HG03066 (cell line): Measurements from ENCODE around the gene SLC35F1.
"Not testable (repeated sequence)": the region's sequence is repeated elsewhere in the genome, so short reads cannot be mapped to it uniquely, and the experiment has no call there.

Experiments
- ATAC-seq: cut with Tn5 transposase; IDR thresholded peaks from one replicate; pipeline ENCODE4 v1.9.1; 2021; ENCODE audit warnings: low read depth; ENCODE audit not compliant: unreplicated experiment

The SLC35F1 gene

GRCh38 chr6:117924690-117925089, 17.6 kb downstream of the SLC35F1 start:
- ATAC-seq, result no peak

- no peak for ATAC-seq
Observed at GRCh38 chr6:117927866-117928265, 20.8 kb downstream of the SLC35F1 start.

DNA sequence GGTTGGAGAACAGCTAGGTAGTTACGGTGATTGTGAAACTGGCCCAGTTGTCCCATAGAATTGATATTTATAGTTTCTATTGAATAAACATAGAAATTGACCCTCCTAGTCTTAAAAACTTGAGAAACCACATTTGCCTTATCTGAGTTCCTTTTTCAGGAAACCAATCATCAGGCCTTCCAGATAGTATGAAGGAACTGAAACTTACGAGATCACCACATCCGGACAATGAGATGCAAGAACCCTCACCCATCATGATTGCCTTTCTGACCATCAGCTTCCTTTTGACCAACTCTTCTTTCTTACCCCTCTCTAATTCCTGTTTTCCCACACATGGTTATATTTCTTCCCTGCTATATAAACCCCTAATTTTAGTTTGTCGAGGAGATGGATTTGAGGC, 21.8 kb downstream of the SLC35F1 start:
- ATAC-seq, result no peak

DNA sequence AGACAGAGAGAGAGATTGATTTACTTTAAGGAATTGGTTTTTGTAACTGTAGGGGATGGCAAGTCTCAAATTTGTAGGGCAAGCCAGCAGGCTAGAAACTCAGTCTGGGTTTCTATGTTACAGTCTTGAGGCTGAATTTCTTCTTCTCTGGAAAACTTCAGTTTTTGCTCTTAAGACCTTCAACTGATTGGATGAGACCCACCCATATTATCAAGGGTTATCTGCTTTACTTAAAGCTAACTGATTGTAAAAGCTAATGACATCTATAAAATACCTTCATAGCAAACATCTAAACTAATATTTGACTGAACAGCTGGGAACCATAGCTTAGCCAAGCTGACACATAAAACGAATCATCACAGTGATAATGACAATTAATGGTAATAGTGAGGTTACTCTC, 22.4 kb downstream of the SLC35F1 start:
- ATAC-seq, result no peak

- no peak for ATAC-seq
Observed at GRCh38 chr6:117930645-117931044, 23.6 kb downstream of the SLC35F1 start.

DNA sequence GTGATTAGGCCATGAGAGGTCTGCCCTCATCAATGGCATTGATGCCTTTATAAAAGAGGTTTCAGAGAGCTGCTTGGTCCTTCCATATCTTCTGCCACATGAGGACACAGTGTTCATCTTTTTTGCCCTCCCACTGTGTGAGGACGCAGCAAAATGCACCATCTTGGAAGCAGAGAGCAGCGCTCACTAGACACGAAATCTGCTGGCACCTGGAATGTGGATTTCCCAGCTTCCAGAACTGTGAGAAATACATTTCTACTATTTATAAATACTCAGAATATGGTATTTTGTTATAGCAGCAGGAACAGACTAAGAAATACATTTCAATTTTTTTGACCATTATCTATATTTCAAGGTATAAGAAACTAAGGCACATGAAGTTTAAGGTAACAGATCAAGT, 24.9 kb downstream of the SLC35F1 start:
- ATAC-seq, result no peak

GRCh38 chr6:117932676-117933075, 25.6 kb downstream of the SLC35F1 start:
- ATAC-seq, result no peak

DNA sequence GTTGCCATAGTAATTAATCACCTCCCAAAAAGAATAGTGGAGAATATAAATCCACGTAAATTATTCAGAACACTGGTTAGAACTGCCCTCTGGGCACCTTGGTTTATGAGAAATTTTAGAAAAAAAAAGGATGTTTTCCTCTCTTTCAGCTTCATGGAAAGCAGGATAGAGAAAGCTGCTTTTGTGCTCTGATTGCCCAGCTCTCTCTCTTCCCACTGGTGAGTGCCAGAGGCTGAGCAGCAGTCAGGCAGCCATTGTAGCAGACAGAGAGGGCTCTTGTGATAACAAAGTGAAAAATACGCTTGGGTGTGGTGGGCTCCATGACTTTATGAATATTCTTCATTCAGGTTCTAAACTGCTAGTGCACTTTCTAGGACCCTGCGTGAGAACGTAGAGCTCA, 26.4 kb downstream of the SLC35F1 start:
- ATAC-seq, result no peak

- ATAC-seq, result no peak
Observed at GRCh38 chr6:117938311-117938995, 31.4 kb downstream of the SLC35F1 start.

DNA sequence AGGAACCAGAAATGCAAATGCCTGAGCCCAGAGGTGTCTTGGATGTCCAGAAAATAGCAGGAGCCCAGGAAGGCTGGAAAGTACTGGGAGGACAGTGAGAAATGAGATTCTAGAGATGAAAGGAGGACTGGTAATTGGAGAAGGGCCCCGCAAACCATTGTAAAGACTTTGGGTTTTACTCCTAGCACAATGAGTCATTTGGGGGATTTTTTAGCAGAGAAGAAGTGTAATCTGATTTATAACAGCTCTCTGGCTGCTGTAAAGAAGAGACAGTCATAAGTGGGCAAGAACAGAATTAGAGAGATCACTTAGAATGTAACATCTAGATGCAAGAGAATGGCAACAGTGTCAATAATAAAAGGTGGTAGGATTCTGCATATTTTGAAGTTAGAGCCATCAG, 40.2 kb downstream of the SLC35F1 start:
- no peak for ATAC-seq

GRCh38 chr6:117951783-117952182, 44.7 kb downstream of the SLC35F1 start:
- no peak for ATAC-seq

- no peak for ATAC-seq
Observed at GRCh38 chr6:117955684-117956256, 48.7 kb downstream of the SLC35F1 start.

DNA sequence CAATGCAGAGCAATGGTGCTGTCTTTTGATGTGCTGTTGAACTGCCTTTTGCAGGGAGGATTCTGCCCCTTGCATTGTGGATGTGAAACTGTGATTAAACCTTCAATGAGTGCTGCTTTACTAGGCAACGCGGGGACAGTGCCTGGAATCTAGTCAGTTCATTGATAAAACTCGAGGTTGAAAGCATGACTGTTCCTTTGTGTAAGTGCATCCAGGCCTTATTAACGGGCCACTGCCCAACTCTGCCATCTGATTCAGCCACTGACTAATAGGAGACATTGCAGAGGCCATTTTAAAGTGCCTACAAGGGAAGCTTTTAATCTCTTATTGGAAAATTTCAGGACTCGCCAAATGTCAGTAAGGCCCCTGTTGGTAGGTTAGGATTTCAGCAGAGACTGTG, 49.3 kb downstream of the SLC35F1 start:
- ATAC-seq, result no peak

- no peak for ATAC-seq
Observed at GRCh38 chr6:117958536-117958935, 51.5 kb downstream of the SLC35F1 start.

GRCh38 chr6:117960877-117961276, 53.8 kb downstream of the SLC35F1 start:
- no peak for ATAC-seq

GRCh38 chr6:117961301-117961700, 54.2 kb downstream of the SLC35F1 start:
- ATAC-seq, result no peak

GRCh38 chr6:117965763-117966162, 58.7 kb downstream of the SLC35F1 start:
- ATAC-seq, result not testable (repeated sequence)

GRCh38 chr6:117971637-117972036, 64.6 kb downstream of the SLC35F1 start:
- no peak for ATAC-seq

DNA sequence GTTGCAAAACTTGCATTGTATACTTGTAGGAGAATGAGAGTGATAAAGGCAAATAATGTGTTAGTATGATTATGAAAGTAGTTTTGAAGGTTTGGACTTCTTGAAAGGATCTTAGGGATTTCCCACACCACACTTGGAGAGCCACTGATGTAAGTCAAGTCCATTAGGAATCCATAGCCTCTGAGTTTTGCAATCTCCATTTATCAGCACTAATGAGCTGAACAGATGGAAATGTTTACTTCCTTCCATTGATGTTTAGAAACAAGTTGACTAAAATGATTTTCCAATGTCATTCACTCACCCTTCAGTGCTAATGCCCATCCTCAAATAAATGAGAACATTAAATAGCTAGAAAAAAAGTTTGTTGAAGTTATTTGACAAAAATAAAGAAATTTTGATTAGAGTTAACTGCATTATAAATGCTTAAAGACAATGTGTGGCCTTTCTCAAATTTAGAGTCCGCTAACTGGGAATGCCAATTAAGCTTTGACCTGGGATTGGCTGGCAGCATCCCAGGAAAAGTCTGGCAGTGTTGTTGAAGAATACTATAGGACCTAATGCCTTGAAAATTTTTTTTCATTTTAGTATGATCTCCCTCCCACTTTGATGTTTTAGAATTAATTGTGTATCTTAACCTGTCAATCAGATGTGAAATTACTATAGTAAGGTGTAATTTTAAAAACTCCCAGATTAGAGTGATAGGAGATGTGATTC, 68.0 kb downstream of the SLC35F1 start:
- ATAC-seq, result no peak

GRCh38 chr6:117976030-117976651, 69.1 kb downstream of the SLC35F1 start:
- ATAC-seq, result no peak

DNA sequence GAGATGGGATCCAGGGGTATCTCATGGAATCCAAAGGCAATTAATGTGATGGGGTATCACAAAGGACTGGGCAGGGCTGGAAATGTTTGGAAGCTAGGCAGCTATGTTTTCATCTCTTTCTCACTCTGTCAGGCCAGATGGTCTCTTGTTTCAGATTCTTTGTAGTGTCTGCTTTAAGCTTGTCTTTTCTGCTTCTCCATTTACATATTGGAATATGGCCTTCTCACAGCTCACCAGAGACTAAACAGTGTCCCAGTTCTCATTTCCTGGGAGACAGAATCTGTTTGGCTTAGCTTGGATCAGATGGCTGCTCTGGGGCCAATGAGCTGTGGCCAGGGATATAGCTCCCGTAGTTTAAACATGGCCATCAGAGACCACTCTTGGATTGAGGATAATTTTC, 78.9 kb downstream of the SLC35F1 start:
- ATAC-seq, result no peak
